Epidermal melanocyte (primary cell): ENCODE measurements around the gene VARS2.

Experiments used
- DNase-seq: peaks from one replicate; pipeline ENCODE4 v3.0.0; 2011; ENCODE audit warnings: low spot score; ENCODE audit not compliant: insufficient read length

Gene VARS2

GRCh38 chr6:30884521-30885480 lies 29.2 kb upstream of the VARS2 start:
- DNase-seq, result no peak

DNA sequence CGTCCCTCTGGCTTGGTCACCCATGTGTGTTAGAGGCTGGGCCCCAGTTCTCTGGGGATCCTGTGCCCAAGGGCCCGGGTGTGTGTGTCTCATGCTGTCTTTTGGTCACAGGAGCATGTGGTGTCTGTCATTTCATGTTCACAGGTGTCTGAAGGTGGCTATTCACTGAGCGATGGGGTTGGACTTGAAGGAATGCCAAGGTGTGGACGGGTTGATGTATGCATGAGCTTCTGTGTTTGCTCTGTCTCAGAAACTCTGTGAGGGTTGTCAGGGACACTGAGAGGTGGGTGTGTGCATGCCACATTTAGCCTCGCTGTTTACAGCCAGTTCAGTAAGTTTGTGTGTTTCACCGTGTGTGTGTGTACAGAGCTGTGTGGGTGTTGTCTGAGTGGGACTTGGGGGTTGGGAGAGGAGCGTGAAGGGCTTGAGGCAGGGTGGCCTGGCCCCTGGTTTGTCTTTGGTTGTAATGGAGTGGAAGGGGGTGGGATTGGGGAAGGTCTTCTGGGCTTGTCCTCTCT lies 28.5 kb upstream of the VARS2 start:
- DNase-seq, result no peak

GRCh38 chr6:30885999-30886896 lies 27.8 kb upstream of the VARS2 start:
- DNase-seq, result peak; percentile 96

GRCh38 chr6:30886897-30887255 lies 27.2 kb upstream of the VARS2 start:
- no peak for DNase-seq

DNA sequence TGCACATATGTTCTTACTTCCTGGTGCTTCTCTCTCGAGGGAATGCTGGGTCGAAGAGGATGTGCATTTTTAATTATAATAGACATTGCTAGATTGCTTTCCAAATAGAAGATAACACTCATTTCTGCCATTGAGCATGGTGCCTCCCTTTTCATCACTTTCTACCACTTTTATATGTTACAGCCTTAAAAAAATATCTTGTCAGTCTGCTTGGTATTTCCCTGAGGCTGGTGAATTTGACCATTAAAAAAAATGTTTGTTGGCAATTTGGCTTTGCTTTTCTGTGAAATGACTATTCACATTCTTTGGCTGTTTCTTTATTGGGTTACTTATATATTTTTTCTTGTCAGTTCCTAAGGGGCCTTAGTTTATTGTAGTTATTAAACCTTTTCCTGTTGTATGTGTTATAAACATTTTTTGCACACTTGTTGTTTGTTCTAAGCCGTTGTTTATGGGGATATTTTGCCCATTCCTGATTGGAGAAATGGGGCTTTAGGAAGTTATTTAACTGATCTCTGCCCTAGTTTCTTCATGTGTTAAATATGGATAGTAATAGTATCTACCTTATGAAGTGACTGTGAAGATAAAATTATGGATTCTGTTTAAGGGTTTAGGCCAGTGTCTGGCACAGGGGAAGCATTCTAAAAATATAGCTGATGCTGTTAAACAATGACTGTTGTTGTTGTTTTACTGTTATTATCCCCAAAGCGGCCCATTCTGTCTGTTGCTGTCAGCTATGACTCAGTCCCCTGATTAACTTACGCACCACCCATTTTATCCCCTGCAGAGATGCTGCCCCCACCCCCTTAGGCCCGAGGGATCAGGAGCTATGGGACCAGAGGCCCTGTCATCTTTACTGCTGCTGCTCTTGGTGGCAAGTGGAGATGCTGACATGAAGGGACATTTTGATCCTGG lies 25.9 kb upstream of the VARS2 start:
- DNase-seq, result peak; percentile 57

DNA sequence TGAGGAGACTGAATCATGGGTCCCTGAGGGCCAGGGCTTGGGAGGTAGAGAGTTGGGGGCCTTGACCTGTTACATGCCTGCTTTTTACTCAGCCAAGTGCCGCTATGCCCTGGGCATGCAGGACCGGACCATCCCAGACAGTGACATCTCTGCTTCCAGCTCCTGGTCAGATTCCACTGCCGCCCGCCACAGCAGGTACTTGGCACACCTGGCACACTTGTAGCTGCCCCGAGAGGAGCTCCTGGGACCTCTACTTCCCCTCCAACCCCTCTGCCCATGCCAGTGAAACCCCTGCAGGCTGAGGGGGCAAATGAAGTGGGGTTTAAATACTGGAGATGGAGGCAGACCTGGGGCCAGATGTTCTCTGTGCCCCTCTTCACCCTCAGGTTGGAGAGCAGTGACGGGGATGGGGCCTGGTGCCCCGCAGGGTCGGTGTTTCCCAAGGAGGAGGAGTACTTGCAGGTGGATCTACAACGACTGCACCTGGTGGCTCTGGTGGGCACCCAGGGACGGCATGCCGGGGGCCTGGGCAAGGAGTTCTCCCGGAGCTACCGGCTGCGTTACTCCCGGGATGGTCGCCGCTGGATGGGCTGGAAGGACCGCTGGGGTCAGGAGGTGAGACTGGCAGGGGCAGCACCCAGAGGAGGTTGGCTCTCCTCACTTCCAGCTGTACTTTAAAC lies 25.1 kb upstream of the VARS2 start:
- no peak for DNase-seq

DNA sequence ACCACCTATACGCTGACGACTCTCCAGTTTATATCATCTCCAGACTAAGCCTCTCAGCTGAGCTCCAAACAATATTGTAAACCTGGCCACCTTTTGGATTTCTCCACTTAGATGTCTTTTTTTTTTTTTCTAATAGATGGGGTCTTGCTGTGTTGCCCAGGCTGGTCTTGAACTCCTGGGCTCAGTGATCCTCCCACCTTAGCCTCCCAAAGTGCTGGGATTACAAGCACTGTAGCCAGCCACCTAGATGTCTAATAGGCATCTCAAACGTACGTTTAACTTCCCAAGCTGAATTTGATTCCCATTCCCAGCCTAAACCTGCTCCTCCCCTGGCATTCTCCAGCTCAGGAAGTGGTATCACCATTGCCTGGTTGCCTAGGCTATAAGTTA lies 24.5 kb upstream of the VARS2 start:
- no peak for DNase-seq

DNA sequence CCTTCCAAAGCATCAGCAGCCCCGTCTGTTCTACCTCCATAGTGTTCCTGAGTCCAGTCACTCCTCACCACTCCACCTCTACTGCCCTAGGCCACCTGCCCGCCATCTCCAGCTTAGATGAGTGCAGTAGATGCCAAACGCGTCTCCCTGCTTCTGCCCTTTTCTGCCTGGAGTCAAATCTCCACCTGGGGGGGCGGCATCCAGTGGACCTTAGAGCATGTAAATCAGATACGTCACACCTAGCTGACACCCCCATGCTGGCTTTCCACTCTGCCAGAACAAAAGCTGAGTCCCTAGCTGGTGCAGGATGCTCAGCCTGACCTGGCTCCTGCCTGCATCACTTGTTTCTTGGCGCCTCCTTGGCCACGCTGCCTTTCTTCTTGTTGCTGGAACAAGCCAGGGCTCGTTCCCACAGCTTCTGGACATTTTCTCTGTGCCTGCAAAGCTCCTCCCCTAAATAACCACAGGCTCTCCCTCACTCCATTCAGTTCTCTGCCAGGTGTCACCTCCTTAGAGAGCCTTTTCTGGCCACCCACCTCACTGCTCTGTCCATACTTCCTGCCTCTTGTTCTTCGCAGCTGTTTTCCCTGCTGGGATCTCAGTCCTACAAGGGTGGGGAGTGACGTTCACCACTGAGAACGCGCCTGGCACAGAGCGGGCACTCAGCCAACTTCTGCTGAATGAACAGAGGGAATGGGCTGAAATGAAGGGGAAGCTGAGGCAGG lies 24.0 kb upstream of the VARS2 start:
- no peak for DNase-seq

DNA sequence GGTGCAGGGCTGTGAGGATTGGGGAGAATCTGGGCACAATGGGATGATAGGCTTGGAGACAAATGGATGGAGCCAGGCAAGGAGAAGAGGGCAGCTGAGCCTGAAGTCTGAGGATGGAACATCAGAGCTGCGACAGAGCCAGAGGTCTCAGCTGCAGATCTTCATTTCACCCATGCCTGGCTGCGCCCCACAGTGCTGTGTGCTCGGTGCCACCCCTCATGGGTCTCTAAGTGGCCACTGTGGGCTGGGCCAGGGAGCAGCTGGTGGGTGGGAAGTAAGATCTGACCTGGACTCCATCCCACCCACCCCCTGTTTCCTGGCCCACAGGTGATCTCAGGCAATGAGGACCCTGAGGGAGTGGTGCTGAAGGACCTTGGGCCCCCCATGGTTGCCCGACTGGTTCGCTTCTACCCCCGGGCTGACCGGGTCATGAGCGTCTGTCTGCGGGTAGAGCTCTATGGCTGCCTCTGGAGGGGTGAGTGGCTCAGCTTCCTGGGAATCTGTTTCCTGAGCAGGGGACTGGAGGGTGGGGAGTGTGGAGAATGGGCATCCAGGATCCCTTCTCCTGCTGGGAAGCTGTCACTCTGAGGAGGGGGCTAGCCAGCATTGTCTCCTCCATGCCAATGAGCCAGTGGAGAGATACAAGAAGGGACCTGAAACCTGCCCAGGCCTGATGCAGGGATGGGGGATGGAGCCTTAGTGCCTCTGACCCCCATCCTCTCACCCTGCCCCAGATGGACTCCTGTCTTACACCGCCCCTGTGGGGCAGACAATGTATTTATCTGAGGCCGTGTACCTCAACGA lies 23.2 kb upstream of the VARS2 start:
- no peak for DNase-seq

DNA sequence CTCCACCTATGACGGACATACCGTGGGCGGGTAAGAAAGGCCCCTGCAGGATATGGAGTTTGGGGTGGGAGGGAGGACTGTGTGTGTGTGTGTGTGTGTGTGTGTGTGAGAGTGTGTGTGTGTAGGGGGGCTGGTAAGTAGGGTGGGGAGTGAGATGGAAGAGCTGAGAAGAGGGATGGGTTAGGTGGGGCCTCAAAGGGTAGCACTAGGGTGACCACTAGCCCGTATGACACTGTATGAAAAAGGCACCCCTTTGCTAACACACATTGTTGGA lies 22.7 kb upstream of the VARS2 start:
- DNase-seq, result no peak

DNA sequence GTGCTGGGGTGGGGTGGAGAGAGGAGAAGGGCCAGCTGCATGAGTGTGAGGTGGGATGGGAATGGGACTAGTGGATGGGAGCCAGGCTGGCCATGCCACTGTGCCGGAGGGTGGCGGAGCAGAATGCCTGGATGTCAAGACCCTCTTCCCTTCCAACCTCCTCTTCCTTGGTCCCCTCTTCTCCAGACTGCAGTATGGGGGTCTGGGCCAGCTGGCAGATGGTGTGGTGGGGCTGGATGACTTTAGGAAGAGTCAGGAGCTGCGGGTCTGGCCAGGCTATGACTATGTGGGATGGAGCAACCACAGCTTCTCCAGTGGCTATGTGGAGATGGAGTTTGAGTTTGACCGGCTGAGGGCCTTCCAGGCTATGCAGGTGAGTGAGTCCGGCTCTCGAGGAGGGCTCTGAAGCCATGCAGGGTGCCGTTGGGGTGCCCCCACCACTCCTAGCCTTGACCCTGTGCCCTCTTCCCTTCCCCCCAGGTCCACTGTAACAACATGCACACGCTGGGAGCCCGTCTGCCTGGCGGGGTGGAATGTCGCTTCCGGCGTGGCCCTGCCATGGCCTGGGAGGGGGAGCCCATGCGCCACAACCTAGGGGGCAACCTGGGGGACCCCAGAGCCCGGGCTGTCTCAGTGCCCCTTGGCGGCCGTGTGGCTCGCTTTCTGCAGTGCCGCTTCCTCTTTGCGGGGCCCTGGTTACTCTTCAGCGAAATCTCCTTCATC lies 22.1 kb upstream of the VARS2 start:
- DNase-seq, result no peak

- DNase-seq, result no peak
Measured at GRCh38 chr6:30893001-30893591, 20.9 kb upstream of the VARS2 start.

DNA sequence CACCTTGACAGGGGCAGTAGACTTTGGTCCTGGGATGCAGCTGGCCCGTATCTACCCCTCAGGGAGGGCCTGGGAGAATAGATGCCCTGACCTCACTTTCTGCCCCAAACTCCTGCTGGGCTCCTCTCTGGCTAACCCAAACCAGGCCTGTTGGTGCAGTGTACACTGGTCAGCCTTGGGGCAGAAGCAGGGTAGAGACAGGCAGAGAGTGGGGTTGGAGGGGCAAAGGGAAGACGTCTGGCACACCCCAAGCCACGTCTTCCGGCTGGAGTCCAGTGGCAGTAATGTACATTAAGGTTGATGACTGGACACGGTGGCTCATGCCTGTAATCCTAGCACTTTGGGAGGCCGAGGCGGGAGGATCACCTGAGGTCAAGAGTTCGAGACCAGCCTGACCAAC lies 20.4 kb upstream of the VARS2 start:
- DNase-seq, result no peak

GRCh38 chr6:30894381-30894780 lies 19.7 kb upstream of the VARS2 start:
- DNase-seq, result no peak

DNA sequence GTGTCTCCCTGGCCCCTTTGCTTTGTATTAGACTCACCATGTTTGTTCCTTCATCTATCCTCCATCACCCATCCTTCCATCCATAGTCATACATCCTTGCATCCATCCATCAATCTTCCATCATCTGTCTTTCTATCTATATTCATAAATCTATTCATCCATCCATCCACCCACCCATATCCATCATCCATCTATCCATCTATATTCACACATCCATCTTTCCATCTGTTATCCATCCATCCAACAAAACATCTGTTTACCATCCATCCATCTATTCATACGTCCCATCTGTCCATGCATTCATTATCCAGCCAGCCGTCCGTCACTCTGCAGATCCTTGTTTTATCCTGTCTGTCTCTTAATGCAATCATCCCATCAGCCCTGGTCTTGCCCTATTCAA lies 19.1 kb upstream of the VARS2 start:
- DNase-seq, result no peak

DNA sequence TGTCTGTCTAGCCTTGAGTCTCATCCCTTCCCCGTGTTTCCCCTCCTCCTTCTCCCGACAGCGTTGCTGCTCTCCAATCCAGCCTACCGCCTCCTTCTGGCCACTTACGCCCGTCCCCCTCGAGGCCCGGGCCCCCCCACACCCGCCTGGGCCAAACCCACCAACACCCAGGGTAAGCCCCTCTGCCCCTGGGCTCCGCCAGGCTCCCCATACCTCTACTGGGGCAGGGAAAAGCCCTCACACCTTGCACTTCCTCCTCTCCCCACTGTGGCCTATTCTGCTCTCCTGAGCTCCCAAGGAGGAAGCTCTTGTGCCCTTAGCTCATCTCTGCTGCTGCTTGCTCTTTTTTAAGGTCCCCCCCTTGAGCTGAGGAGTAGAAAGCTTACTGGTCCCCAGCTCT lies 18.7 kb upstream of the VARS2 start:
- DNase-seq, result no peak

DNA sequence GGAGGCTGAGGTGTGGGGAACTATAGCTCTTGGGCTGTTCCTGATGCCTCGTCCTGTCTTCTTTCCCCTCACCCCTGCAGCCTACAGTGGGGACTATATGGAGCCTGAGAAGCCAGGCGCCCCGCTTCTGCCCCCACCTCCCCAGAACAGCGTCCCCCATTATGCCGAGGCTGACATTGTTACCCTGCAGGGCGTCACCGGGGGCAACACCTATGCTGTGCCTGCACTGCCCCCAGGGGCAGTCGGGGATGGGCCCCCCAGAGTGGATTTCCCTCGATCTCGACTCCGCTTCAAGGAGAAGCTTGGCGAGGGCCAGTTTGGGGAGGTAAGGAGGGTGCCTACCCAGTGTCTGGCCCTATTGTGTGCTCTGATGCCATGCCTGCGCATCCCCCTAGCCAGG lies 17.5 kb upstream of the VARS2 start:
- no peak for DNase-seq

DNA sequence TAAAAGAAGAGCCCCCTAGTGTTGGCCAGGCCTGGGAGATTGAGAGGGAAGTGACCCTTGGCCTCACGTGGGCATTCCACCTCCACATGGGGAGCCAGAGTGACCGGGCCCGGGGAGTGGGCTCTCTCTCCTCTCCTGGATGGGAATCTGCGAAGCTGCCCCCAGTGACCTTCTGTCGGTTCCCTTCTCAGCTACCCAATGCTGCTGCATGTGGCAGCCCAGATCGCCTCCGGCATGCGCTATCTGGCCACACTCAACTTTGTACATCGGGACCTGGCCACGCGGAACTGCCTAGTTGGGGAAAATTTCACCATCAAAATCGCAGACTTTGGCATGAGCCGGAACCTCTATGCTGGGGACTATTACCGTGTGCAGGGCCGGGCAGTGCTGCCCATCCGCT lies 16.2 kb upstream of the VARS2 start:
- no peak for DNase-seq
